DMS53 treated with DMSO at 0.1 percent for 48 hours (cell line): Measurements from ENCODE around the gene ZFAND3.
"Not testable (repeated sequence)": the region's sequence is repeated elsewhere in the genome, so short reads cannot be mapped to it uniquely, and the experiment has no call there.

ENCODE experiments used
- DNase-seq: peaks from one replicate; lab custom pipeline; 2025; ENCODE audit not compliant: unreplicated experiment; lab: John Stamatoyannopoulos, UW

ZFAND3 gene

DNA sequence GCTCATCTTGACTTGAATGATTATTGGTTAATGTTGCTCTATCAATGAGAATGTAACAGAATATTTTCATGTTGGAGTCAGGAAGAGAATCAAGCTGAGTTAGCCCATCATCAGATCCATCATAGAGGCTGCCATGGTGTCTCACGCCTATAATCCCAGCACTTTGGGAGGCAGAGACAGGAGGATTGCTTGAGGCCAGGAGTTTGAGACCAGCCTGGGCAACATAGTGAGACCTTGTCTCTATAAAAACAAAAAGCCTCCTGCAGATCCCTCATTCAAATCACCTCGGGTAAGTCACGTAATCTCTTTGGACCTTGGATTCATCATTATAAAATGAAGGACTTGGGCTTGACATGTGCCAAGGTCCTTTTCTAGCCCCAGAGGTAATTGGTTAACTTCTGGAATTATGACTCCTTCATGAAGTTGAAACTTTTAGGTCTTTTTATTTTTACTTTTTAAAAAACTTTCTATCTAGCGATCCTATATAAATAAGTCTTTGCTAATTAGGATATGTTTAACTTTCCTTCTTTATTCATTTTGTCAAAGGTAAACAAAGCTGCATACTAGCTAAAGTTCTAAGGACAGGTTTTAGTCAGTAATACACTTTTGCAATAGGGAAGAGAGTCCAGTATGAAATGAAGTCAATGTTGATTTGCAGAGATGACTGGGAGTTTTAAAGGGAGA is 110.9 kb downstream of the ZFAND3 start:
- no peak for DNase-seq

DNA sequence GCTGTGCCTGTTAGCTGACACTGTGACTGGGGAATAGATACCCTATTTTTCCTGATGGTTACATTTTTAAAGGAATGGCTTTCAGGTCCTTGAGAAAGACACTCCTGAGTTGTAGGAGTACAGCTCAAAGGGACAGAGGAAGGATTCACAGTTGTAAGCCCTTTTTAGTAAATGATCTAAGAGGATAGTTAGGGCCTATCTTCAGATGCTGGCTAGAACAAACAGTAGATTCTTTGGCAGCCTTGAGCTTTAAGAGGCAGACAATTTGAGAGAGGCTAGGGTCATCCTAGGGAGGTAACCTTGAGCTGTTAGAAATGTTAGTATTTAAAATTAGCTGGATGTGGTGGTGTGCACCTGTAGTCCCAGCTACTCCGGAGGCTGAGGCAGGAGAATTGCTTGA is 111.5 kb downstream of the ZFAND3 start:
- DNase-seq, result no peak

DNA sequence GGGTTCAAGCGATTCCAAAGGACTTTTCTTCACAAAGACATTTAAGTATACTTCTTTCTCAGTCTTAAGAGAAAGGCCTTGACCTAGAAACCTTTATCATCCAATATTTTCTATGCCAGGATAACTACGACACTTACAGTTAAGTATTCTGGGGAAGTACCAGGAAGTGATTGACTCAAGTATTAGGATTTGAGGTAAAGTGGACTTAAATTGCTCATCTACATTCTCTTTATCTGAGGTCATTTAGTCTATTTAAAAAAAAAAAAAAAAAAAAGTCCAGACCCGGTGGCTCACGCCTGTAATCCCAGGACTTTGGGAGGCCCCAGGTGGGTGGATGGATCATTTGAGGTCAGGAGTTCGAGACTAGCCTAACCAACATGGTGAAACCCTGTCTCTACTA is 114.7 kb downstream of the ZFAND3 start:
- no peak for DNase-seq

DNA sequence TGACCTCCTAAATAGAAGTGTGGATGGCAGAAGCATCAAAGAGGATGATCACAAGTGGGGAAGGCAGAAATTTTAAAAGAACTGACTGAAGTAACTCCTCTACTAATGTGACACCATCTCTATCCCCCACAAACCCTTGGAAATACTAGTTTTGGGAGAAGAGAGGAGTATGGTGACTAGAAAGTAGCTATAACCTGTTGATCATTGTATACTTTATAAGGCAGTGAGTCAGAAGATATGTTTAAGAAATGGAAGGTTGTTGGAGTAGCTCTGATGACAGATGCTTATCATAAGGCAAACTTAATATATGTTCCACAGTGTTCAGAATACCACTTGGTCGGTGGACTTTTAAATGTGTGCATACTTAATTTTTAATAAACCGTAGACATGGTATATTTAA is 116.6 kb downstream of the ZFAND3 start:
- DNase-seq, result no peak

DNA sequence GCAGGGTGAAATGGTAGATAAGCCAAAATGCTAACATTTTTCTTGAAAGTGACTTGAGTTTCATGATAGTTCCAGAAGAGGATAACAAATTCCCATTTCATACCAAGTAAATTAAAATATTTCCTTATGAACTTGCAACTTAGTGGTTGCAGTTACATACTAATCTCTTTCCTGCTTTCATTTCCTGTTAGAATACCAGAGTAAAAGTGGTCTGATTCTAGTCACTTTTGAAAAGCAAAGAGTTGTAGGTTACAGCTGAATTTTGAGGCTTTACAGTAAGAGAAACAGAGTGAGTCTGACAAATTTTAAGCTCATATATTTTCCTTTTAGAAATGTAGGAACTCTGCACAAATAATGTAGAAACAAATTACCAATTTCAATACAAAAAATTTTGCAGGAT is 117.4 kb downstream of the ZFAND3 start:
- no peak for DNase-seq

DNA sequence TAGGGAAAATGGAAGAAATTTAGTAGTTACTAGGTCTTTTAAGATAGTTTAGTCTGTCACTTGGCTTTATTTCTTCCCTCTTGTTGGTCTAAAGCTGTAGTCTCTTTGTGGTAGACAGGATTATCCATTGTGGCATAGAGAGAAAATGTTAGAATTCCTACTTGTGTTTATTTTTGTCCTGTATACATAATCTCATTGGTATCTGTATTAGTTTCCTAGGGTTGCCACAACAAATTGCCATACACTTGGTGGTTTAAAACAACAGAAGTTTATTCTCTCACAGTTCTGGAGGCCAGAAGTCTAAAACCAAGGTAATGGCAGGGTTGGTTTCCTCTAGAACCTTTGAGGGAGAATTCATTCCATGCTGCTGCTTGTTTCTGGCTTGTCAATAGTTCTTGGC is 119.4 kb downstream of the ZFAND3 start:
- no peak for DNase-seq

DNA sequence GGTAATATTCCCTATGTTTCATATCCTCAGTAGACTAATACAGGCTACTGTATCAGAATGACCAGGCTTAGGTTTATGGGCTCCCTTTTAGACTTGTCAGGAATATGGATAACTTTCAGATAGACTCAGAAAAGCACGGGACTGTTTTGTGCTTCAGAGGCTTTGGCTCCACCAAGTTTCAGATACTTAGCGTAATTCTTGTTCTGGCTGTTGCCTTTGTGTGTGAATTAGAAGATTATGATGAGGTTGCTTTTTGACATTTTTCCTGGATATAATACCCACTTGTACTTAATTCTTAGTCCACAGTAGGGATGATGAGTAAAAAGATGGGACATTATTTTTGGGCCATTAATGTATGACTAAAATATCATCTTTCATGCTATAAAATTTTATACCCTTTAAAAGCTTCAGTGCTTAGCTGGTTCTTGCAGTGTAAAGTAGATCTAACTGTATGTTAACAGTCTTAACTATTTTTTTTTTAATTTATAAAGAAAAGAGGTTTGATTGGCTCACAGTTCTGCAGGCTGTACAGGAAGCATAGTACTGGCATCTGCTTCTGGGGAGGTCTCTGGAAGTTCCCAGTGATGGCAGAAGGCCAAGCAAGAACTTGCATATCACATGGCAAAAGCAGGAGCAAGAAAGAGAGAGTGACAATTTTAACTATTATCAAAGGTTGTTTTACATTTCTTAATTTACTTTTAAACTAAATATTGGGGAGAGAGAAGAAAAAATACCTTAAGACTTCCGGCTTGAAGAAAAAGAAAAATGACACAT is 120.7 kb downstream of the ZFAND3 start:
- no peak for DNase-seq

DNA sequence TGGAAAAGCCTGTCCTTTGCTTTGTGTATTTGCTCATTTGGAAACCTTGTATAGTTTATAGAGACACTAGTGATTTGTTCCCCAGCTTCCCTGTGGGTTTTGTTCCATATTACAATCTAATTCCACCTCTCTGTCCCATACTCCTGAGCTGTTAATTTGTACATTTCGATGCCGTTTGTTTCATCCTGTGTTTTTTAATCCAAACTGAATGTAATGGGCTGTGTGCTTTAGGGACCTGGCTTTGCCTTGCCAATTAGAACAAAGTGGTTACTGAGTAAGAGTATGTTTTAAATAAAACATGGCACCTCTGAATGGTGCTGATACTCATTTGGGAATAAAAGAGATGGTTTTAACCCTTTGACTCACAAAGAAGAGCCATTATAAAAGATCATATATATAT is 122.3 kb downstream of the ZFAND3 start:
- DNase-seq, result no peak

DNA sequence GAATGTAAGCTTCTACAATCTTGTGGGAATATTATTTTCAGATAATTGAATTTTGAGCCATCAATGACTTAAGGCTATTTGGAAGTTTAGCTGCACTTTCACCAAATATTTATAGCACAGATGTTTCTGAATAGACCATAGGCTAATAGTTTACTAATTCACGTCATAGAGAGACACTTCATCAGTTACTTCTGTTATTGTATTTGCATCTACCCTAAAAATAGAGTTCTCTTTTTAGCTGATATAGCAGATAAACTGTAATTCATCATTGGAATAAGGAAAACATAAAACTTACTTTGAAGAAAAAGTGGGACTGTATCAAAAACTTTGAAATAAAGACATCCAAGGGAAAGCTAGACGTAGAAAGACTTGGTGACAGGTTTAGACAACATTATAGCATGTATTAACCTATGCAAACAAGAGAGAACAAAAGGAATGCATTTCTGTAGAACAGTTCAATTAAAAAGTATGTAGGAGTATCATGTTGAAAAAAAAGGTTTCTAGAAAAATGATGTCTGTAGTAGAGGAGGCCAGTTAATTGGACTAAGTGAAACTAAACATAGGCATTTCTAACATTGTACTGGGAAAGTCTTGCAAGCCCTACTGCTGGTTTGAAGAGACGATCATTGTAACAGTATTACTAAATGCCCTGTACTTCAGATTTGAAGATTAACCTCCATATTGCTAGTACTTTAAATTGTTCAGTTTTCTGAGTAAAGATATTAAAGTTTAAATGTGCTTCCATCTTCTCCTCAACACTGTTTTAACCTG is 123.3 kb downstream of the ZFAND3 start:
- no peak for DNase-seq

DNA sequence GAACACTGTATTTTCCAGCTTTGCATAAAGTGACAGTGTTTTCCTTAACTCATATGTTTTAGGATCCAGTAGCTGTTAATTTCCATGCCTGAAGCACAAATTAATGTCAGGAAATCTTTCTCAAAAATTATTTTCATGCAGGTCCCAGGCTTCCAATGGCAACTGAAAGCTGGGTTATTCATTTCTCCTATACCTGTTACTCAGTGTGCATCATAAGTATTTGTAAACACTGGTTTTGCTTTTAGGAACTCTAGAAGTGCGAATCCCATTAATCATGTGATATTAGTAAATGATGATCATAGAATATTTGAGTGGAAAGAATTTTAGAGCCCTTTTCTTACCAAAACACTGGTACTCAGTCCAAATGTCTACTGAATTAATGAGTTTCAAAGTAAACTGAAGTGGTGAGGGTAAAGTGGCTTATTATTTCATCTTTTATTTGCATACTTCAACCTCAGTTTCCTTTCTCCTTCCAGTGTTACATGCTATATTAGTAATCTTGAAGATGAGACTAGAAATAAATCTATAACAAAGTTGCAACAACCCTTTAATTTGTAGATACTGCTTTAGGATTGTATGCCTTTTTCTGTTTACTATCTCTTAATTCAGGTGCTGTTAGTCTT is 124.0 kb downstream of the ZFAND3 start:
- DNase-seq, result no peak

DNA sequence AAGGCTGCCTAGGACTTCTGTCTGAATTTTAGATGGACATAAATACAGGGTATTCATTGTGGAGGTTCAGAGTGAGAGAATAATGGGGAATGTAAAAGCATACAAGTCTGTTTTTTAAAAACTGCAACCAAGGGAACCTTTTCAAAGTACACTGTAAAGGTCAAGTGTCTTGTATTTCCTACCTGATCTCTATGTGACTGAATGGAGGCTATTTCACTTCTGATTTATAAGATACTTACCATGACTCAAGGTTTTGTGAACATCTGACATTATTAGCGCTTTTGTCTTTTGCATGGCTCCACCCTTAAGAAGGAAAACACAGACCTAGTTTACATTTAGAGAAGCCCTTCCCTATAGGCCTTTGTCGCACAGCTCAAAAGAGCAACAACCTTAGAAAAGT is 126.5 kb downstream of the ZFAND3 start:
- no peak for DNase-seq

DNA sequence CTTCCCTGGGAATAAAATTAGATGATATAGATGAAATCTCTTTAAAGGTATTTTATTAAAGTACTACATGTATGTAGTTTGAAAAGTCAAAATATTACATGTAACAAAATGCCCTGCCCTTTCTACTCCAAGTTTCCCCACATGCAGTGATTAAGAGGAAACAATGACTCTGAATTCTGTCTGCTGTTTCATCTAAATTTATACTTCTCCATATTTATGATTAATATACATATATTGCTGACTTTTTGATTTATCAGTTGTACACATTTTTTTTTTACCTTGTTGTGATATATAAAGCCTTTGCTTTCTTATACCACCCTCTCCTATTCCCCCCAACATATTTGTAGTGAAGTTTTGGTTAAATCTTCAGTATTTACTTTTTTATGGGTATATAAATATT is 127.9 kb downstream of the ZFAND3 start:
- DNase-seq, result no peak

DNA sequence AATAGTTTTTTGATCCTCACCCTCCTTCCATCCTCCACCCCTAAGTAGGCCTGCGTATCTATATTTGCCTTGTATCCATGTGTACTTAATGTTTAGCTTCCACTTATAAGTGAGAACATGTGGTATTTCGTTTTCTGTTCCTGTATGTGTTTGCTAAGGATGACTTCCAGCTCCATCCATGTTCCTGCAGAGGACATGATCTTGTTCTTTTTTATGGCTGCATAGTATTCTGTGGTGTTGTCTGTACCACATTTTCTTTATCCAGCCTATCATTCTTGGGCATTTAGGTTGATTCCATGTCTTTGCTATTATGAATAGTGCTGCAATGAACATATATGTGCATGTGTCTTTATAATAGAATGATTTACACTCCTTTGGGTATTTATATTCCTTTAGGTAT is 129.1 kb downstream of the ZFAND3 start:
- not testable (repeated sequence) for DNase-seq

DNA sequence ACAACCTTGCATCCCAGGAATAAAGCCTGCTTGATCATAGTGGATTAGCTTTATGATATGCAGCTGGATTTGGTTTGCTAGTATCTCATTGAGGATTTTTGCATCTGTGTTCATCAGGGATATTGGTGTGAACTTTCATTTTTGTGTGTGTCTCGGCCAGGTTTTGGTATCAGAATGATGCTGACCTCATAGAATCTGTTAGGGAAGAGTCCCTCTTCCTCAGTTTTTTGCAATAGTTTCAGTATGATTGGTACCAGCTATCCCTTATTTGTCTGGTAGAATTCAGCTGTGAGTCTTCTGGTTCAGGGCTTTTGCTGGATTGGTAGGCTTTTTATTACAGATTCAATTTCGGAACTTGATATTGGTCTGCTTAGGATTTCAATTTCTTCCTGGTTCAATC is 132.5 kb downstream of the ZFAND3 start:
- no peak for DNase-seq

DNA sequence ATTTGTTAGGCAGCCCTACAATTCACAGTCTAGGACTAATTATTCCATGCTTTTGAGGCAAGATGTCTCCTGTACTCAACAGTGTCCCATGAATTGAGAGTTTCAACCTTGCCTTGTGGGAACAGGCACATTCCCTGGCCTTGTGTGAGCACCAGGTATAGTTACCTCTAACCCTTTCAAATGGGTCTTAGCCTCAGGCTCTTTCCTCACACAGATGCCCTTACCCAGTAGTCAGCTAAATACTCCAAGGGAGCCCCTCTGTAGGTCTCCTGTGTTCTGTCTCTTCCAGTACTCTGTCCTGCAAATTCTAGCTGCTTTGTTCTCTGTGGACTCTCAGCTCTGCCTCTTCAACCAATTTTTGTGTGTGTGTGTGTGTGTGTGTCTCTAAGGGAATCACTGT is 135.3 kb downstream of the ZFAND3 start:
- no peak for DNase-seq

DNA sequence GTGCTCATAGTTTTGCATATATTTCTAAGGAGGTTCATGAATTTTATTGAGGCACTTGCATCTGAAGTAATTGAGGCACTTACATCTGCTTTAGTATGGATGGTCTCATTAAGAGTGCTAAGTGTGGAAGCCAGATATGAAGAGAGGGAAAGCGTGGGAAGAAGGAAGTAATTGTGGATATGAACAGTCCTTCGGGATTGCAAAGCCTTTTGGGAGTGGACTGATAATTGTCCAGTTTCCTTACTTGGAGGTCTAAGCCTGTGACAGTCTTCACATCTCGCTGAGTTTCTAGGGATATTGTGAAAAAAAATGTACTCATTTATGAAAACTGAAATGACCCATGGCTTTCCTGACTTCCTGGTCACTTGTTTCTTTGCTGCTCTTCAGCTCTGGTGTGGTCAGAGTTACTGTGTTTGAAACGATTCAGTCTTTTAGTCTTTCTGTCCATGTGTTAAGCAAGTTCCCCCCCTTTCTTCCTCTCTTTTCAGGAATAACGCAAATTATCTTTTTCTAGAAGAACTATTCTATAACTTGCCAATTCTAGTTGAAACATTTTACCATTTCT is 137.3 kb downstream of the ZFAND3 start:
- no peak for DNase-seq

DNA sequence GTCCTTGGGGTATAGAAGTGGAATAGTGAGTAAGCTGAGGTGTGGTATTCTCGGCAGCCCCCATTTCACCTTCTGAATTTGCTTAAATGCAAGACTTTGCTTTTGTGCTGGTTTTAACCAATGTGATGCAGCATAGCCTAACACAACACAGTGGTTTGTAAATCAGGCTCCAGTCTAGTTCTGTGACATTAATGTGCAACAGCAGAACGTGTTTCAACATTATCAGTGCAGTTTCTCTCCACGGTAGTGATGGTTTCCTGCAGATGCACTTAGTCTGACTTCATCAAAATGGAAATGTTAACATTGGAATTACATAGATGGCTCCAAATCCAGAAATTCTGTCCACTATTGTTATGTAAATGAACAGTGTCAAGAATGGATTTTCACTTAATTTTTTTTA is 139.5 kb downstream of the ZFAND3 start:
- DNase-seq, result no peak

DNA sequence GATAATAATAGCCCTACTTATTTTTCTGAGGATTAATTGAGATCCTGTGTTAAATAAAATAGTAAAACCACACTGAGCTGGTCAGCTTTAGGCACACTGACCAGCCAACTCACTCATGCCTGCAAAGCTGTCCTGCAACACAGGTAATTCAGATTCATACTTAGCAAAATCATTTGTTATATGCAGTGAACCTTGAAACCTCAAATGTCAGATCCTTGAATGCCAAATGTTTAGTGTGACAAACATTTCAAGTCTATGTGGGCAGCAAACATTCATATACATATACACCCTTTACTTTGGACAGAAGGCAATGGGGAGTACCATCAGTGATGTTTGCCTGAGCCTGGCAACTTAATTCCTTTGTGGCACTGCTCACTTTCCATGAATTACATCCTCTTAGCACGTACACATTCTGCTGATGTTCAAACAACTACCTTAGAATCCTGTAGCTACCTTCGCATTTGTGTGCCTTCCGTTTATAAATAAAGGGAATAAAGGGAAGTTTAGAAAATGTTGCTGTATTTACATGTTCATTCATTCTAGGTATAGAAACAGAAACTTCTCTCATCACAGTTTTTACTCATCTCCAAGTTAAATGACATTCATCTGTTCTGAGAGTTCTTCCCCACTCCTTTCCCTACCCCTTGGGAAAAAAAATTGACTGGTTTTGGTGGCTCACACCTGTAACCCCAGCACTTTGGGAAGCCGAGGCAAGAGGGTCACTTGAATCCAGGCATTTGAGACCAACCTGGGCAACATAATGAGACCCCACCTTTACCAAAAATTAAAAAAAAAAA is 140.8 kb downstream of the ZFAND3 start:
- DNase-seq, result no peak

DNA sequence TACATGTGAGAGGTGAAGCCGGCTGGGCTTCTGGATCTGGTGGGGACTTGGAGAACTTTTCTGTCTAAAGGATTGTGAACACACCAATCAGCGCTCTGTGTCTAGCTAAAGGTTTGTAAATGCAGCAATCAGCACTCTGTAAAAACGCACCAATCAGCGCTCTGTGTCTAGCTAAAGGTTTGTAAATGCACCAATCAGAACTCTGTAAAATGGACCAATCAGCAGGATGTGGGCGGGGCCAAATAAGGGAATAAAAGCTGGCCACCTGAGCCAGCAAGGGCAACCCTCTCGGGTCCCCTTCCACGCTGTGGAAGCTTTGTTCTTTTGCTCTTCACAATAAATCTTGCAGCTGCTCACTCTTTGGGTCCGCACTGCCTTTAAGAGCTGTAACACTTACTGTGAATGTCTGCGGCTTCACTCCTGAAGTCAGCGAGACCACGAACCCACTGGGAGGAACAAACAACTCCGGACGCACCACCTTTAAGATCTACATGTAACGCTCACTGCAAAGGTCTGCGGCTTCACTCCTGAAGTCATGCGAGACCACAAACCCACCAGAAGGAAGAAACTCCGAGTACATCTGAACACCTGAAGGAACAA is 143.1 kb downstream of the ZFAND3 start:
- not testable (repeated sequence) for DNase-seq
